DMS114 treated with DMSO at 0.1 percent for 48 hours (cell line): ENCODE measurements around the gene FAM168A.
"Not testable (repeated sequence)": the region's sequence is repeated elsewhere in the genome, so short reads cannot be mapped to it uniquely, and the experiment has no call there.

Source experiments
- DNase-seq: peaks from one replicate; lab custom pipeline; 2025; ENCODE audit not compliant: unreplicated experiment; lab: John Stamatoyannopoulos, UW

FAM168A gene

GRCh38 chr11:73436859-73437258 is 161.1 kb downstream of the FAM168A start:
- not testable (repeated sequence) for DNase-seq

DNA sequence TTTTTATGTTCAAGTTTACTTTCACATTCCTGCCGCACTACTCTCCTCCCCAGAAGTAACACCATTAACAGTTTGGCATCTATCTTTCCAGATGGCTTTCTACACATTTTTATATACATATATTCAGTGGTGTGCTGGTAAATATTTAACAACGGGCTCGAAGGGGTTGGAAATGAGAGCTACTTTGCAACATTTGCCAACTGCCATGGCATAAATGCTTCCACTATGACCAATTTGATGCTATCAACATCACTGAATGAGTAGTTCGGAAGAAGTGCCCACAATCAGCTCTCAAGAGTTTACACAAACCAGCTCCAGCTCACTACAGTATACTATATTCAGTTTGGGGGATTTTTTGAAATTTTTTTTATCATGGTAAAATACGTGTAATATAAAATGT is 166.5 kb downstream of the FAM168A start:
- DNase-seq: no peak

- no peak for DNase-seq
Observed at GRCh38 chr11:73430326-73430725, 167.6 kb downstream of the FAM168A start.

DNA sequence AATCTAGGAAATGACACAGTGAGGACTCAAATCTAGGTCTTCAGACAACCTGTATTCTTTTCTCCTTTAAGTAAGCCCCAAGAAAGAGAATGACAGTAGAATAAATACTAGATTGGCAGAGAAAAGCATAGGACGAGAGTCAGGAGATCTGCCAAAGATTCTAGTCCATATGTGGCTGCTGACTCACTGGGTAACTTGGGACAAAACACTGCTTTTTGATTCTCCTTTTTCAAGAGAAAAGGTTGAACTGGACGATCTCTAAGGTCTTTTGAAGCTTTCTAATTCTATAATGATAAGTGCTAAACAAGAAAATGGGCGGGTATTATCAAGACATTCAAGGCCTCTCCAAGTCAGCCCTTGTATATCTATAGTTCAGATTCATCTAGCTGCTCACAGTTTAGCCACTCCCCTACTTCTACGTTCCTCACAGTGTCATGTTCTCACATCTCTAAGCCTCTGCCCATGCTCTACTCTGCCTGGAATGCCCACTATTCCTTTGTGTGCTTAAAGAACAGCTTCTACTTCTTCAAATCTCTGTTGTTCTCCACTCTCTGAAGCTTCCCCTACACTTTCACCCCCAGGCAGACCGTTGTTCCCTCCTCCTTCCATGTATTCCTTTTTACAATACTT is 168.7 kb downstream of the FAM168A start:
- no peak for DNase-seq

DNA sequence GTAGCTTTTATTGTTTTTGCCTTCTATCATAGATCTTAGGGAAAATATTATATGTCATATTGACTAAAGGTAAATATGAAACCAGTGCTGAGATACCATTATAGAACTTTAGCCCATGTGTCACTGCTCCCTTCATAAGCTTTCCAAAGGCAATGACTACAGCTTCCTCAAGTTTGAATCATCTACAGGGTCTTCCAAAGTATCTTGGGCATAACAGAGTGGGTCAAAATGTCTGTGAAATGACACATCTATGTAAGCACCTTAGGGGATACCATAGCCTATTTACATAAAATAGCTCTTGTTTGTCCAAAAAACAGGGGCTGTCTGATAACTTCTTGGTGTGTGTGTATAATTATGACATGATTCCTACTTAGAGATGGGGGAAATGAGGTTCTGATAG is 169.2 kb downstream of the FAM168A start:
- DNase-seq: no peak

GRCh38 chr11:73428227-73428626 is 169.7 kb downstream of the FAM168A start:
- no peak for DNase-seq

- no peak for DNase-seq
Observed at GRCh38 chr11:73426219-73426850, 171.6 kb downstream of the FAM168A start.

DNA sequence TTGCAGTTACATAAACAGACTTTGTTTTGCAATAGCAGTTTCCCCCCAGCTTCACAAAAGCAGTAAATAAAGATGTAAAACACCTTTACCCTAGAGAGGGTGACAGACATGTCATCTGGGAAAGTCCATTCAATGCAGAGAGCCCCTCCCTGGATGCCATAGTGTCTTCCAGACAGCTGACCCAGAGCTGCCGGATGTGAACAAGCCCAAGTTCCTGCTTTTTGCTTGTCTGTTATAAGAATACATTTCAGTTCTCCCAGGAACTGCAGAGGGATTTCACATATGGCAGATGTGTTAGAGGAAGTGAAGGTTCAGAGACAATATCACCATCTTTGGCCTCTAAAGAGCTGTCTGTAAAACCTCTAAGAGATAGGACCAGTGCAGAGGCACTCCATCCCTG is 172.8 kb downstream of the FAM168A start:
- no peak for DNase-seq

DNA sequence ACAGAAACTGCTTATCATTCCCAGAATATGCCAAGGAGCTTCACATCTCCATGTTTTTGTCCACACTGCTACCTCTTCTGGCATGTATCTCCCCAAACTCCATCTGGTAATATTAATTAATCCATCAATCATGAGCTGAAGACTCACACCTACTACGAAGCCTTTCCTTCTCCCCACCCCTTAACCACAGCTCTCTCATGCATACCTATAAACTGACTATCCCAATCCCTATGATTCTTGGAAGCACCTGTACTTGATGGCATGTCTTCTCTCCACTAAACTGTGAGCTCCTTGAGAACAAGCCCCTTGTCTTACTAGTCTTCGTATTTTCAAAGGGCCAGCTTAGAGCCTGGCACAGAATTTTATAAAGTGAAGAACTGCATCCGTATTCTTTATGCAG is 174.4 kb downstream of the FAM168A start:
- DNase-seq: no peak

DNA sequence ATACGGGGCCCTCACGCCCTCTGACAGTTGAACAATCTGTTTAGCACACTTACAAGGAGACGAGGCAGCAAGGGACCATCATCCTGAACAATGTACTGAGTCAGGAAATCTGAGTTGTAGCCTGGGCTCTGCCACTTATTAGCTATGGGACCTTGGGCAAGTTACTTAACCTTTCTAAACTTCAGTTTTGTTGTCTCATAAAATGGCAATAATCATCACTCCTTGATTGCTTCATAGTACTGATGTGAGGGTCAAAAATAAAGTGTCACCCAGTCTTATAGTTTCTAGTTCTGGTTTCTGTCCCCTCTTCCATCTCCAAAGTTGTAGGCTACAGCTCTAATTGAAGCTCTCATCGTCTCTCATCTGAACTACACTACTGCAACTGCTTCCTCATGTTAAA is 175.0 kb downstream of the FAM168A start:
- DNase-seq: no peak

GRCh38 chr11:73420136-73420535 is 177.8 kb downstream of the FAM168A start:
- no peak for DNase-seq

GRCh38 chr11:73416786-73417185 is 181.1 kb downstream of the FAM168A start:
- no peak for DNase-seq

GRCh38 chr11:73415854-73416615 is 181.9 kb downstream of the FAM168A start:
- no peak for DNase-seq

DNA sequence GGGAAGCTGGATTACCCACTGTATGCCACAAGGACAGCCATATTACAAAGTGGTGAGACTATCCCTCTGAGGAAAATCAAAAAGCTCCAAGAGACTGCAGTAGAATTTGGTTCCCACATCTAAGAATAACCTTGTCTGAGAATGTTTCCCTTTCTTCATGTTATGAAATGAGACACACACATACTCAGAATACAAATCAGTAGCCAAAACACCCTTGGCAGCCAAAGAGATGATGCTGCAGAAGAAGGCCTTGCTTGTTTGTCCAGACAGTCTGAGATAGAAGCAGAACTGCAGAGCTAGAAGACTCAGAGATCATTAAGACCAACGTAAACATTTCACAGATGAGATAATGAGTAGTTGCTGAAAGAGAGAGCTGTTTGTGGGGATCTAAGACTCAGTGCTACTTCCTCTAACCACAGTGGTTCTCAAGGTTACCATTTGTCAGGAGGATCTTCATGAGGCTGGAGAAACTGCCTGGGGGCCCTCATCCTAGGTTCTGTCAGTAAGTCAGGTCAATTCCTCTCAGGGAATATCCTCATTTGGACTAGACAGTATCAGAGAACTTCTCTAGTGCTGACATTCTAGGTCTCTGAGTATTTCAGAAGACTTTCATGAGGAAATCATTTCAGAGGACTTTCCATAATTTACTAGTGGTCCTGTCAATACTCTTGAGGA is 182.8 kb downstream of the FAM168A start:
- DNase-seq: no peak

- DNase-seq: no peak
Observed at GRCh38 chr11:73413256-73413655, 184.7 kb downstream of the FAM168A start.

DNA sequence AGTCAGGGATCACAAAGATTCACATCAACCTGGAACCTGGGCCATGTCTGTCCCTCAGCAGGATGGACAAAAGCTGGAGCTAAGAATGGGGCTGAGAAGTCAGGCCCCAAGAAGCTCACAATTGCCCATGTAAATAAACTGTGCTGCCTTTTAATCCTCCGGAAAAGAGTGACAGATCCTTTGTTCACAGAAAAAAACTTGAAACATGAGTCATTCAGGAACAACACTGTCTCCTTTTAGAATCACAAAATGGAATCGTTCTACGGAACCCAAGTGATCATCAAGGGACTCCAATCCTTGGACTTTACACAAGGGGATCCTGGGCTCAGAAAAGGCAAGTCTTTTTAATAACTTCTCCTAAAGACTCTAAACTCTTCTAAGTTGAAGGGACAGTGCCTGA is 185.6 kb downstream of the FAM168A start:
- DNase-seq: no peak

GRCh38 chr11:73411031-73411430 is 186.9 kb downstream of the FAM168A start:
- no peak for DNase-seq

- no peak for DNase-seq
Observed at GRCh38 chr11:73410627-73411026, 187.3 kb downstream of the FAM168A start.

DNA sequence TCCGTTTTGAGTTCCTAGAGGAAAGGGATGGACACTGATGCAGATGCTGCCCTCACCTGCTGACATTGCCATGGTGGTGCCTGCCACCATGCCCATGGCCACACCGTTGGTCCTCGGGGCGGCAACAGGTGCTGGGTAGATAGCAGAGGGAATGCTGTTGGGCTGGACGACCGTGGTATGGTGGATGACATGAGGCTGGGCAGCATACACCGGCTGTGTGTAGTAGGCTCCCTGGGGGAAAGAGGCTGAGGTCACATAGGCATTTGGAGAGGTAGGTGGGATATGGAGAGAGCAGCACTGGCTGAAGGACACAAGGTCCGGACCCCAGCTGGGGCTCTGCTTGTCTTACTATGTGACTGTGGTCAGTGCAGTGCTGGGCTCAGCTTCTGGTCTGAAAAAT is 188.5 kb downstream of the FAM168A start:
- DNase-seq: no peak

- no peak for DNase-seq
Observed at GRCh38 chr11:73406619-73407018, 191.3 kb downstream of the FAM168A start.

DNA sequence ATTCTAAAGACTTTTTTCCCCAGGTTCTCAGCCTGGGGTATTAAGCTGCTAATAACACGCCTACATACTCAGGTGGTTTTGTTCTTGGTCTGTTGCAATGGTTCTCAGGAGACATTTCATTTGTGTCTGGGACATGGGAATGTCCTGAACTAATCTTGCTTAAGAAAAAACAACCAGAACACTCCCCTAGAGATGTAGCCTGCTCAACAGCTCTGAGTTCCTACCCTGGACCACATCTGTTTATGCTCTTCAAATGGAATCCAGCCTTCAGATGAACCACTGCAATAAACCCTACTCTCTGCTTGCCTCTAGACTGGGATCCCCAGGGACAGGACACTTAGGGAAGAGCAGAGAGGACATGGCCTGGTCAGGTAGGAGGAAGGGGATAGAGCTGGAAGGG is 191.8 kb downstream of the FAM168A start:
- no peak for DNase-seq

DNA sequence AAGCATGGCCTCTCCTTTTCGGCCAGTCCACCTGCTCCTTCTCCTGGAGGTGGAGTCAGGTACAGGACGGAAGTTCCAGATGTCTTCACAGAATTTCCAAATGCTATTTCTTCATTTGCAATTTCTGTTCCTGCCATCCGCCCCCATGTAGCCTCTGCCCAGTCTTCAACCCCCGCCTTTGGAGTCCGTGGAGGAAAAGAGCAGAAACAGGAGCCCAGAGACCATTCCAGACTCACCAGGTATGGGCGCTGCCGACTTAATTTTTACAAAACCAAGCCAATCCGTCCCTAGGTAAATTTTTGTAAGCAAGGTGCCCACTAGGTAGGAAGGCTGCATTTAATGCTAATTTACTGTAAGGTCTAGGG is 192.8 kb downstream of the FAM168A start:
- no peak for DNase-seq
